ENCODE data around the gene AGBL1. TPM values are rescaled to one million over a fixed set of nuclear protein-coding genes. Genes with fewer than 3 reads are reported as not detected.

The AGBL1 gene
- total RNA-seq, 1 donor from 2014 or later = not detected

DNA sequence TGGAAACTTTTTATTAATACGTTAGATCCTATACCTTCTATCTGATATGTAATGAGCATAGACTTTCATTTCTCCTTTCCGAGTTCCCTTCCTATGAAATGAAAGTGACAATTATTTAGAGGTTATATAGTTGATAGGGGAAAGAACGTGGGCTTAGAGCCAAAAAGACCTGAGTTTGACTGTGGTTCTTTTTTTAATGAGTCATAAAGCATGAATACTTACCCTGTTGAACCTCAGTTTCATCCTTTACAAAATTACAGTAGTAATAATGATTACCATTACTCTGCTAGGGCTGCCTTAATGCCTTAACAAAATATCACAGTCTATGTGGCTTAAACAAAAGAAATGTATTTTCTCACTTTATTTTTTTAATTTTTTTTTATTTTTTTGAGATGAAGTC is 75.9 kb downstream of the AGBL1 start:
- no peak for DNase-seq
- Histone ChIP-seq H3K4me1 (no peaks in the 10 kb centered on the region), H3K9me3 (replicated peaks) (peaks cover 22% of the 10 kb centered on the region), H3K36me3 (no peaks in the 10 kb centered on the region), H3K4me3 (no peak overlapping the region), H3K27ac (replicated peaks) (no peak overlapping the region), H3K27me3 (ENCODE audit: low read depth) (peaks cover 7% of the 10 kb centered on the region)
- TF ChIP-seq, protein P1, sequence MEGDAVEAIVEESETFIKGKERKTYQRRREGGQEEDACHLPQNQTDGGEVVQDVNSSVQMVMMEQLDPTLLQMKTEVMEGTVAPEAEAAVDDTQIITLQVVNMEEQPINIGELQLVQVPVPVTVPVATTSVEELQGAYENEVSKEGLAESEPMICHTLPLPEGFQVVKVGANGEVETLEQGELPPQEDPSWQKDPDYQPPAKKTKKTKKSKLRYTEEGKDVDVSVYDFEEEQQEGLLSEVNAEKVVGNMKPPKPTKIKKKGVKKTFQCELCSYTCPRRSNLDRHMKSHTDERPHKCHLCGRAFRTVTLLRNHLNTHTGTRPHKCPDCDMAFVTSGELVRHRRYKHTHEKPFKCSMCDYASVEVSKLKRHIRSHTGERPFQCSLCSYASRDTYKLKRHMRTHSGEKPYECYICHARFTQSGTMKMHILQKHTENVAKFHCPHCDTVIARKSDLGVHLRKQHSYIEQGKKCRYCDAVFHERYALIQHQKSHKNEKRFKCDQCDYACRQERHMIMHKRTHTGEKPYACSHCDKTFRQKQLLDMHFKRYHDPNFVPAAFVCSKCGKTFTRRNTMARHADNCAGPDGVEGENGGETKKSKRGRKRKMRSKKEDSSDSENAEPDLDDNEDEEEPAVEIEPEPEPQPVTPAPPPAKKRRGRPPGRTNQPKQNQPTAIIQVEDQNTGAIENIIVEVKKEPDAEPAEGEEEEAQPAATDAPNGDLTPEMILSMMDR (IDR thresholded peaks at IDR 0.05; ENCODE audit: borderline replicate concordance) = no peak
- intact Hi-C loops (cut with micrococcal nuclease) = no loop called here

DNA sequence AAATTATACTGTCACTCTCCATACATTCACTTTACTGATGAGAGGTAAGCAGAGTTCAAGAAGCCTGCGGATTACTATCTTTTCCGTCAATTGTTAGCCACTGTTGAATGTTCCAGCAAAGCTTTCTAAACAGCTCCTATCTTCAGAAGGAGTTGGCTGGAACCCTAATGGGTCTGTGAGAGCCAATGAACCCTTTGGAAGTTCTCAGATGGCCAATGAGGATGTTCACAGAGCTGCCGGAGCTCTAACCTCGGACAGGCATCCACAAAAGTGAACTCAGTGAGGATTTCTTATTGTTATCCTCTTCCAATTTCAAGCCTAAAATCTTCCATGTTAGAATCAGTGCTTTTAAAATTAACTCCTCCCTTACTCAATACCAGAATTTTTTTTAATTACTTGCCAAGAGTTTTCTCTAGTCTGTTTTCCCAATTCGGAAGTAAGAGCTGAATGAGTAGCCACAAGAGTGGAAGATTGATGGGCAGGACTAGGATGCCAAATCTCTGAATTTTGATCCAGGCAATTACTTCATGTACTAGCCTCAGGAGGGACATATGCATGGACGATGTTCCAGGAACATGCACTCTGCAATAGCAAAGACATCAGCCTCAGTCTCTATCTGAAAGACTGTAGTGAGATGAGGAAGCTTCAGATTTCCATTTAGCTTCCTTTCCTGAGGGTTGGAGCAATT is 78.1 kb downstream of the AGBL1 start:
- no peak for DNase-seq
- intact Hi-C loops (cut with micrococcal nuclease) = no loop called here
- H3K27me3 ChIP-seq (ENCODE audit: low read depth) = peaks cover 7% of the 10 kb centered on the region
- H3K36me3 ChIP-seq = no peaks in the 10 kb centered on the region
- no peak overlapping the region for H3K4me3 ChIP-seq
- H3K9me3 ChIP-seq (replicated peaks) = peaks cover 5% of the 10 kb centered on the region
- H3K4me1 ChIP-seq = peaks cover 5% of the 10 kb centered on the region
- TF ChIP-seq, protein P1 (IDR thresholded peaks at IDR 0.05; ENCODE audit: borderline replicate concordance) = no peak
- H3K27ac ChIP-seq (replicated peaks) = no peak overlapping the region

DNA sequence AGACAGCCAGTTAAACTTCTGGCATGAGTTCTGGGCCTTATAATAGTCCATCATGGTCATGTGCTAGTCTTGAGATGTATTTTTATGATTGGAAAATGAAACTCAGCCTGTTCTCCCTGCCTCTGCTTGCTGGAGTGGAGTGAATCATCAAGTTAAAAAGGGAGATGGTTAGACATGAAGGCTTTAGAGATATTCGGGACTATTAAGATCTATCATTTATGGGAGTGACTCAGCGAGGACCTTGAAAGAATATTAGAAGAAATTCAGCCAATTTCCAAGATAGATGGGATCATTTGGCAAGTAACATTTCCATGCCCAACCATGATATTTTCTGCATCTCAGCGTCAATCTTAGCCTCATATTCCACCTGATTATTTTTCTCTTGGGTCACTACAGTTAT is 79.8 kb downstream of the AGBL1 start:
- Histone ChIP-seq H3K4me1 (peaks cover 17% of the 10 kb centered on the region), H3K27ac (replicated peaks) (no peak overlapping the region)

DNA sequence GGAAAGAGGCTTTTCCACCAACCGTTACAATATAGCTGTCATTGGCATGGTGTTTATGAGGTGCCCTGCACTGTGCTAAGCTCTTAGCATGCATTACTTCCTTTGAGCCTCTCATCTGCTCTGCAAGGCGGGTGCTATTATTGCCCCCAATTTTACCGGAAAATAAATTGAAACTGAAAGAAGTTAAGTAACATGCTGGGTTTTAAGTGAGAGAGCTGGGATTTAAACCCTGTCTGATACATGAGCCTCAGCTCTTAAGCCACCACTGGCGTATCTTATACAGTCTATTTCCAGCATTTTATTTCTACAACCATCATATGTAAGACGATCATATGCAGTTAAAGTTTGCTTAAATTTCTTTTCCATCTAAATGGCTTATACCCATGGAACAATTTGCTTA is 81.6 kb downstream of the AGBL1 start:
- TF ChIP-seq, protein P1 (IDR thresholded peaks at IDR 0.05; ENCODE audit: borderline replicate concordance) = no peak
- DNase-seq = no peak
- Histone ChIP-seq H3K36me3 (no peaks in the 10 kb centered on the region), H3K27ac (replicated peaks) (no peak overlapping the region), H3K4me1 (peaks cover 17% of the 10 kb centered on the region), H3K27me3 (ENCODE audit: low read depth) (peaks cover 2% of the 10 kb centered on the region), H3K9me3 (replicated peaks) (no peaks in the 10 kb centered on the region), H3K4me3 (no peak overlapping the region)
- intact Hi-C loops (cut with micrococcal nuclease) = no loop called here

More for the DNA sequence above, 79.8 kb downstream of the AGBL1 start:
- Histone ChIP-seq H3K9me3 (replicated peaks) (no peaks in the 10 kb centered on the region), H3K36me3 (no peaks in the 10 kb centered on the region), H3K4me3 (no peak overlapping the region), H3K27me3 (ENCODE audit: low read depth) (peaks cover 7% of the 10 kb centered on the region)
- DNase-seq = no peak
- TF ChIP-seq, protein P1 (IDR thresholded peaks at IDR 0.05; ENCODE audit: borderline replicate concordance) = no peak
- intact Hi-C loops (cut with micrococcal nuclease) = no loop called here

DNA sequence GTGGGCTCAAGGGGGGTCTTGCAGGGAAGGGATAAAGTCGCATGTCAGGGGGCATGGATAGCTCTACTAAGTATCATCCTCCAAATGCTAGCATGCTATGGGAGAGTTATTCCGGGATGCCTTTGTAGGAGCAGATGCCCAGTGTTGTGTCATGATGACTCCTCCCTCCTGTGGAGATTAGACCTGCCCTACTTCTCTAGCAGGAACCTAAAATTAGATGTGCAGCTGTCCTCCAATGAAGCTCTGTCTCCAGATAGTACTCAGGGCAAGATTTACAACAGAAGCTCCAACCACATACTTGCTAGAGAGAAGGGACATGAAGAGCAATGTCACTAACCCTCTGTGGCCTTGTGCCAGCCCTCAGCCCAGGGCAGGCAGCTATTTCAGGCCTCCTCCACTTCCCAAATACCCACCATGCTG is 82.5 kb downstream of the AGBL1 start:
- Histone ChIP-seq H3K27me3 (ENCODE audit: low read depth) (no peaks in the 10 kb centered on the region), H3K9me3 (replicated peaks) (no peaks in the 10 kb centered on the region), H3K4me1 (peaks cover 17% of the 10 kb centered on the region), H3K36me3 (no peaks in the 10 kb centered on the region), H3K4me3 (no peak overlapping the region), H3K27ac (replicated peaks) (peak overlapping the region; percentile 19)
- intact Hi-C loops (cut with micrococcal nuclease) = no loop called here
- TF ChIP-seq, protein P1 (IDR thresholded peaks at IDR 0.05; ENCODE audit: borderline replicate concordance) = no peak
- peak; percentile 25 for DNase-seq

All from left ventricle myocardium inferior (tissue), 1 donor.